DOHH2 (cell line): ENCODE measurements around the gene PRMT3.

Source experiments
- H3F3A ChIP-seq: fragments of 200-600 bp; sonication (generic), shearing (Covaris generic); 2 replicates; pipeline ENCODE4 v1.6.0; 2016; ENCODE audit warnings: antibody characterized with exemption, mild to moderate bottlenecking; ENCODE audit not compliant: control insufficient read depth, insufficient read depth
- H3K27ac ChIP-seq: fragments of 200-600 bp; sonication (generic); 2 replicates; pipeline ENCODE4 v1.5.1; 2014; ENCODE audit warnings: low read depth, mild to moderate bottlenecking, low read length, moderate library complexity
- H3K27me3 ChIP-seq: fragments of 200-600 bp; sonication (generic); 2 replicates; pipeline ENCODE4 v1.6.1; 2014; ENCODE audit warnings: mild to moderate bottlenecking, low read length, mixed read lengths; ENCODE audit not compliant: control insufficient read depth
- H3K36me3 ChIP-seq: fragments of 200-600 bp; sonication (generic); 2 replicates; pipeline ENCODE4 v1.6.1; 2014; ENCODE audit warnings: mild to moderate bottlenecking, low read length, moderate library complexity, mixed read lengths; ENCODE audit not compliant: control insufficient read depth
- H3K4me1 ChIP-seq: fragments of 200-600 bp; sonication (generic); 2 replicates; pipeline ENCODE4 v1.6.1; 2014; ENCODE audit warnings: mild to moderate bottlenecking, low read length, mixed read lengths; ENCODE audit not compliant: control insufficient read depth
- H3K4me2 ChIP-seq: fragments of 200-600 bp; sonication (generic); 2 replicates; pipeline ENCODE4 v1.6.0; 2014; ENCODE audit warnings: mild to moderate bottlenecking, low read length, moderate library complexity
- H3K4me3 ChIP-seq: fragments of 200-600 bp; sonication (generic); 2 replicates; pipeline ENCODE4 v1.5.1; 2014; ENCODE audit warnings: mild to moderate bottlenecking, low read length, mixed read lengths
- H3K79me2 ChIP-seq: fragments of 200-600 bp; sonication (generic); 2 replicates; pipeline ENCODE4 v1.6.1; 2014; ENCODE audit warnings: mild to moderate bottlenecking, low read length, mixed read lengths; ENCODE audit not compliant: control insufficient read depth
- H3K9me2 ChIP-seq: fragments of 200-600 bp; sonication (generic); replicated peaks from 2 replicates; pipeline ENCODE4 v1.6.1; 2014; ENCODE audit warnings: mild to moderate bottlenecking, low read length, mixed read lengths; ENCODE audit not compliant: control insufficient read depth
- H3K9me3 ChIP-seq: fragments of 200-600 bp; sonication (generic); 2 replicates; pipeline ENCODE4 v1.6.1; 2014; ENCODE audit warnings: antibody characterized with exemption, low read length, mixed read lengths; ENCODE audit not compliant: control insufficient read depth, insufficient read depth
- H4K20me1 ChIP-seq: fragments of 200-600 bp; sonication (generic); 2 replicates; pipeline ENCODE4 v1.6.0; 2014; ENCODE audit warnings: low read depth, mild to moderate bottlenecking, antibody characterized with exemption, low read length, moderate library complexity; ENCODE audit not compliant: control insufficient read depth, insufficient read depth
- EZH2phosphoT487 ChIP-seq: fragments of 200-600 bp; sonication (generic); IDR thresholded peaks from 2 replicates; pipeline ENCODE4 v1.6.1; 2017; ENCODE audit warnings: borderline replicate concordance, mild to moderate bottlenecking, antibody characterized with exemption, low read length, moderate library complexity, mixed read lengths
- TF ChIP-seq, protein P1 (sequence below): fragments of 200-600 bp; sonication (generic); IDR thresholded peaks from one replicate; pipeline ENCODE4 v1.5.1; 2014; ENCODE audit warnings: antibody characterized with exemption, mild to moderate bottlenecking, low read depth, low read length; ENCODE audit not compliant: poor library complexity, severe bottlenecking

Gene PRMT3

DNA sequence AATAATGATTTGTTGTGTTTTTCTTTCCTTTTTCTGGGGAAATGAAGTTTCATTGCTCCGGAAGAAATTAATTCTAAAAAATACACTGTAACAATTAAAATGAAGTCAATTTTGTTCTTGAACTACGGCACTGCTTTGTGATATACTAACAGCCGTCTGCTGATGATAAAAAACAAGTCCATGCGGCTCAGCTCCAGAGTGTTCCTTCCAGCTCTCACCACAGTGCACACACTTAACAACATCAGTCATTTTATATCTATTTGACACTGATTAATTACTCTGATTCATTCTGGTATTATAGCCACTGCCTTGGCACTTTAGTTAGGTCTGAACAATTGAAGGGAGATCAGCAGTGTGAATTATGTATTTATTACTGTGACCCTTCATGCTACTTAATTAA is 114.5 kb downstream of the PRMT3 start:
- no peaks in the 10 kb centered on the region for H3F3A ChIP-seq
- H3K79me2 ChIP-seq, result no peaks in the 10 kb centered on the region
- no peak overlapping the region for H3K4me2 ChIP-seq
- H3K36me3 ChIP-seq, result peaks cover 41% of the 10 kb centered on the region
- H3K9me3 ChIP-seq, result no peaks in the 10 kb centered on the region
- TF ChIP-seq EZH2phosphoT487, result no peak
- TF ChIP-seq, protein P1, sequence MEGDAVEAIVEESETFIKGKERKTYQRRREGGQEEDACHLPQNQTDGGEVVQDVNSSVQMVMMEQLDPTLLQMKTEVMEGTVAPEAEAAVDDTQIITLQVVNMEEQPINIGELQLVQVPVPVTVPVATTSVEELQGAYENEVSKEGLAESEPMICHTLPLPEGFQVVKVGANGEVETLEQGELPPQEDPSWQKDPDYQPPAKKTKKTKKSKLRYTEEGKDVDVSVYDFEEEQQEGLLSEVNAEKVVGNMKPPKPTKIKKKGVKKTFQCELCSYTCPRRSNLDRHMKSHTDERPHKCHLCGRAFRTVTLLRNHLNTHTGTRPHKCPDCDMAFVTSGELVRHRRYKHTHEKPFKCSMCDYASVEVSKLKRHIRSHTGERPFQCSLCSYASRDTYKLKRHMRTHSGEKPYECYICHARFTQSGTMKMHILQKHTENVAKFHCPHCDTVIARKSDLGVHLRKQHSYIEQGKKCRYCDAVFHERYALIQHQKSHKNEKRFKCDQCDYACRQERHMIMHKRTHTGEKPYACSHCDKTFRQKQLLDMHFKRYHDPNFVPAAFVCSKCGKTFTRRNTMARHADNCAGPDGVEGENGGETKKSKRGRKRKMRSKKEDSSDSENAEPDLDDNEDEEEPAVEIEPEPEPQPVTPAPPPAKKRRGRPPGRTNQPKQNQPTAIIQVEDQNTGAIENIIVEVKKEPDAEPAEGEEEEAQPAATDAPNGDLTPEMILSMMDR, result no peak
- no peaks in the 10 kb centered on the region for H3K27me3 ChIP-seq
- H4K20me1 ChIP-seq, result no peaks in the 10 kb centered on the region
- H3K9me2 ChIP-seq, result no peaks in the 10 kb centered on the region
- H3K4me3 ChIP-seq, result no peak overlapping the region
- H3K4me1 ChIP-seq, result no peaks in the 10 kb centered on the region
- H3K27ac ChIP-seq, result no peak overlapping the region

DNA sequence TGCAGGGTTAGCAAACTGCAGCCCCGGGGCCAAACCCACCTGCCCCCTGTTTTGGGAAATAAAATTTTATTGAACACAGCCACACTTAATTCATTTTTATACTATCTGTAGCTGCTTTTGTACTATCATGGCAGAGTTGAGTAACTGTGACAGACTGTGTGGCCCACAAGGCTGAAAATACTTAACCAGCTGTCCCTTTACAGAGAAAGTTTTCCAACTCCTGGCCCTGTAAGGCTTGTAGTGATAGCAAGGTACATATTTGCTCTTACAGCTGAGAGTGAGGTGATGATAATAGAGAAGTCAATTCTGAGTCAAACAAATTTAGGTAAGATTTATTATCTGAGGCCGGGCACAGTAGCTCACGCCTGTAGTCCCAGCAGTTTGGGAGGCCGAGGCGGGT is 124.5 kb downstream of the PRMT3 start:
- Histone ChIP-seq H3K9me3 (no peaks in the 10 kb centered on the region), H3K4me1 (no peaks in the 10 kb centered on the region), H3K9me2 (no peaks in the 10 kb centered on the region), H3K36me3 (no peaks in the 10 kb centered on the region), H3K79me2 (no peaks in the 10 kb centered on the region), H4K20me1 (no peaks in the 10 kb centered on the region), H3K27me3 (0 out of 2 replicates have a peak, but pooled peaks cover 3% of the 10 kb centered on the region), H3K4me2 (no peak overlapping the region), H3K4me3 (no peak overlapping the region), H3F3A (no peaks in the 10 kb centered on the region), H3K27ac (no peak overlapping the region)
- TF ChIP-seq, protein P1, result no peak
- TF ChIP-seq EZH2phosphoT487, result no peak

DNA sequence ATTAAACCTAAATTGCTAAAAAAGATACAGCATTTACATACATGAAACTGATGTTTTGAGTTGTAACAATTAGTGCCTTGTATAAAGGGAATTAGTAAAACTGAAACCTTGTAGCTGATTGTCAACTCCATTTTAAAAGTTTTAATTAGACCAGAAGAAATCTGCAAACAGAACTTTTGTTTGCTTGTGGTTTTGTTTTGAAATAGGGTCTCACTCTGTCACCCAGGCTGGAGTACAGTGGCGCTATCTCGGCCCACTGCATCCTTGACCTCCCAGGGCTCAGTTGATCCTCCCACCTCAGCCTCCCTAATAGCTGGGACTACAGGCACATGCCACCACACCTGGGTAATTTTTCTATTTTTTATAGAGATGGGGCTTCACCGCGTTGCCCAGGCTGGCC is 125.4 kb downstream of the PRMT3 start:
- H3F3A ChIP-seq, result no peaks in the 10 kb centered on the region
- TF ChIP-seq, protein P1, result no peak
- TF ChIP-seq EZH2phosphoT487, result no peak
- H3K4me2 ChIP-seq, result no peak overlapping the region
- no peaks in the 10 kb centered on the region for H3K79me2 ChIP-seq
- no peaks in the 10 kb centered on the region for H4K20me1 ChIP-seq
- no peak overlapping the region for H3K4me3 ChIP-seq
- no peaks in the 10 kb centered on the region for H3K4me1 ChIP-seq
- H3K9me3 ChIP-seq, result no peaks in the 10 kb centered on the region
- H3K36me3 ChIP-seq, result no peaks in the 10 kb centered on the region
- H3K27ac ChIP-seq, result no peak overlapping the region
- 0 out of 2 replicates have a peak, but pooled peaks cover 3% of the 10 kb centered on the region for H3K27me3 ChIP-seq
- H3K9me2 ChIP-seq, result no peaks in the 10 kb centered on the region
